Suppressor macrophage treated with lipopolysaccharide for 1 hour (primary cell): ENCODE data around the gene SLC30A3.
"Not testable (repeated sequence)": the region's sequence is repeated elsewhere in the genome, so short reads cannot be mapped to it uniquely, and the experiment has no call there.

Experiments
- DNase-seq, 3 donors: peaks; one replicate each; pipeline ENCODE4 v3.0.0-alpha.2; 2020 to 2022

The SLC30A3 gene

GRCh38 chr2:27262379-27263286 is at the start of gene SLC30A3:
Gene SLC30A3, minus strand, starts transcription at chr2:27263047. Its CDS starts 141 bp downstream, at chr2:27262906.
- peak; percentile 79 to 94 (median 87) for DNase-seq

GRCh38 chr2:27312152-27312551 is 49.3 kb upstream of the SLC30A3 start:
- DNase-seq, result no peak

- no peak for DNase-seq
Observed at GRCh38 chr2:27309651-27310050, 46.8 kb upstream of the SLC30A3 start.

GRCh38 chr2:27308359-27308881 is 45.6 kb upstream of the SLC30A3 start, which contains the start of gene UCN:
Gene UCN, minus strand, starts transcription at chr2:27308445. Its CDS starts 550 bp downstream, at chr2:27307895.
- no peak for DNase-seq

GRCh38 chr2:27307545-27308358 is 44.9 kb upstream of the SLC30A3 start:
- no peak for DNase-seq

GRCh38 chr2:27307287-27307544 is 44.4 kb upstream of the SLC30A3 start:
- DNase-seq, result no peak

- DNase-seq, result peak in 1 of 3 donors; percentile 48
Observed at GRCh38 chr2:27306573-27307286, 43.9 kb upstream of the SLC30A3 start.

GRCh38 chr2:27306136-27306535 is 43.3 kb upstream of the SLC30A3 start:
- DNase-seq, result no peak

- DNase-seq, result no peak
Observed at GRCh38 chr2:27305516-27305915, 42.7 kb upstream of the SLC30A3 start.

GRCh38 chr2:27304488-27305240 is 41.8 kb upstream of the SLC30A3 start:
- no peak for DNase-seq

- DNase-seq, result peak; percentile 86 to 91 (median 91)
Observed at GRCh38 chr2:27303093-27304025, 40.5 kb upstream of the SLC30A3 start.

GRCh38 chr2:27300606-27301005 is 37.8 kb upstream of the SLC30A3 start:
- DNase-seq, result not testable (repeated sequence)

GRCh38 chr2:27298391-27299080 is 35.7 kb upstream of the SLC30A3 start:
- DNase-seq, result no peak

GRCh38 chr2:27297195-27297594 is 34.3 kb upstream of the SLC30A3 start:
- DNase-seq, result no peak

- DNase-seq, result peak; percentile 41 to 66 (median 51)
Observed at GRCh38 chr2:27296481-27296880, 33.6 kb upstream of the SLC30A3 start.

- DNase-seq, result no peak
Observed at GRCh38 chr2:27294928-27295327, 32.1 kb upstream of the SLC30A3 start.

- DNase-seq, result no peak
Observed at GRCh38 chr2:27291865-27292264, 29.0 kb upstream of the SLC30A3 start.

- no peak for DNase-seq
Observed at GRCh38 chr2:27290549-27290948, 27.7 kb upstream of the SLC30A3 start.

- DNase-seq, result no peak
Observed at GRCh38 chr2:27288610-27289009, 25.8 kb upstream of the SLC30A3 start.

GRCh38 chr2:27285481-27285880 is 22.6 kb upstream of the SLC30A3 start:
- no peak for DNase-seq
